Endothelial cell of umbilical vein (primary cell): Measurements from ENCODE around the gene SYNGR3. TPM values are rescaled to one million over a fixed set of nuclear protein-coding genes. Genes with fewer than 3 reads are reported as not detected.

Experiments used
- BruUV-seq: library from RNA; stranded (reverse); fragments of 400-500 nt; replicated peaks from 2 replicates; lab custom pipeline; 2021; lab: Mats Ljungman, UMichigan
- CTCF ChIA-PET: fragments of 300-600, 350-600 bp; sonication (Branson Sonifier 250); formaldehyde crosslinking; loops from one replicate; lab custom pipeline; 2021; ENCODE audit warnings: antibody characterized with exemption, inconsistent platforms; lab: Charles Lee
- POLR2A ChIA-PET: fragments of 300-600, 350-600 bp; sonication (Branson Sonifier 250); formaldehyde crosslinking; loops from one replicate; lab custom pipeline; 2021; ENCODE audit warnings: antibody characterized with exemption, inconsistent platforms; lab: Charles Lee
- DNase-seq: peaks from one replicate; pipeline ENCODE4 v3.0.0-alpha.2; 2011; ENCODE audit warnings: low read depth, low spot score
- FAIRE-seq: peaks from 2 replicates; lab custom pipeline; 2011; peaks lifted over from hg19 to GRCh38; lab: Jason Lieb, UNC
- H2AFZ ChIP-seq: 2 replicates; pipeline ENCODE4 v1.6.0; 2012; ENCODE audit warnings: low read depth, low read length, control low read depth, inconsistent platforms
- H3K27ac ChIP-seq: 2 replicates; pipeline ENCODE4 v1.5.1; 2011; ENCODE audit warnings: low read depth, mild to moderate bottlenecking, control low read depth, low read length, moderate library complexity; ENCODE audit not compliant: insufficient read depth
- H3K27me3 ChIP-seq, 2 experiments: 2 replicates each; pipeline versions ENCODE4 v1.6.0 to v1.6.1; 2011; ENCODE audit warnings: low read length in 2 of 2, mixed read lengths in 1 of 2; ENCODE audit not compliant: control insufficient read depth in 2 of 2, insufficient read depth in 2 of 2
- H3K36me3 ChIP-seq, 2 experiments: 2 replicates in 1 of 2; 3 replicates in 1 of 2; pipeline ENCODE4 v1.5.1; 2011; ENCODE audit warnings: low read length in 2 of 2, mild to moderate bottlenecking in 1 of 2, moderate library complexity in 1 of 2; ENCODE audit not compliant: control insufficient read depth in 2 of 2, insufficient read depth in 2 of 2; ENCODE audit errors: extremely low read depth in 1 of 2
- H3K4me1 ChIP-seq: 3 replicates; pipeline ENCODE4 v1.5.1; 2011; ENCODE audit warnings: mild to moderate bottlenecking, low read length; ENCODE audit not compliant: control insufficient read depth, insufficient read depth; ENCODE audit errors: extremely low read depth
- H3K4me2 ChIP-seq: 2 replicates; pipeline ENCODE4 v1.6.1; 2011; ENCODE audit warnings: low read length, control low read depth, mixed read lengths; ENCODE audit not compliant: insufficient read depth
- H3K4me3 ChIP-seq, 3 experiments: fragments of 200-600 bp in 1 of 3; sonication (generic), shearing (Covaris generic) in 1 of 3; replicated peaks in 1 of 3; 2 replicates each; pipeline ENCODE4 v1.5.1; 2011 to 2016; ENCODE audit warnings: control low read depth in 3 of 3, low read length in 3 of 3, mild to moderate bottlenecking in 2 of 3, inconsistent platforms in 1 of 3, low read depth in 1 of 3, moderate library complexity in 1 of 3; ENCODE audit not compliant: insufficient read depth in 1 of 3
- H3K79me2 ChIP-seq: 2 replicates; pipeline ENCODE4 v1.6.0; 2012; ENCODE audit warnings: low read length, inconsistent platforms; ENCODE audit not compliant: control insufficient read depth, insufficient read depth
- H3K9ac ChIP-seq: replicated peaks from 2 replicates; pipeline ENCODE3; 2011; ENCODE audit warnings: low read length, control low read depth; ENCODE audit not compliant: insufficient read depth; ENCODE audit errors: extremely low read depth
- H3K9me1 ChIP-seq: replicated peaks from 3 replicates; pipeline ENCODE4 v1.6.0; 2011; ENCODE audit warnings: mild to moderate bottlenecking, low read length; ENCODE audit not compliant: control insufficient read depth, insufficient read depth; ENCODE audit errors: extremely low read depth
- H3K9me3 ChIP-seq: replicated peaks from 2 replicates; pipeline ENCODE4 v1.5.1; 2012; ENCODE audit warnings: low read length, inconsistent platforms; ENCODE audit not compliant: control insufficient read depth, insufficient read depth
- H4K20me1 ChIP-seq: replicated peaks from 2 replicates; pipeline ENCODE3; 2011; ENCODE audit warnings: mild to moderate bottlenecking, low read length; ENCODE audit not compliant: control insufficient read depth, insufficient read depth; ENCODE audit errors: extremely low read depth
- EZH2 ChIP-seq: IDR thresholded peaks from 2 replicates; pipeline ENCODE4 v1.6.1; 2012; ENCODE audit warnings: borderline replicate concordance, low read depth, mild to moderate bottlenecking, moderate library complexity, low read length, inconsistent platforms; ENCODE audit not compliant: severe bottlenecking
- FOS ChIP-seq: IDR thresholded peaks from 2 replicates; pipeline ENCODE4 v1.6.1; 2011; ENCODE audit warnings: mild to moderate bottlenecking, low read length, moderate library complexity, borderline replicate concordance; ENCODE audit not compliant: insufficient read depth
- GATA2 ChIP-seq: IDR thresholded peaks from 2 replicates; pipeline ENCODE4 v1.7.0; 2011; ENCODE audit warnings: low read depth, mild to moderate bottlenecking, moderate library complexity, mixed read lengths, low read length; ENCODE audit not compliant: insufficient read length, insufficient read depth
- JUN ChIP-seq: IDR thresholded peaks from 2 replicates; pipeline ENCODE4 v1.6.1; 2011; ENCODE audit warnings: borderline replicate concordance, low read depth; ENCODE audit not compliant: insufficient read length, insufficient read depth
- MYC ChIP-seq: IDR thresholded peaks from one replicate; pipeline ENCODE4 v1.6.1; 2011; ENCODE audit warnings: mild to moderate bottlenecking, low read depth, low read length
- POLR2A ChIP-seq: IDR thresholded peaks from 2 replicates; pipeline ENCODE4 v1.6.1; 2012; ENCODE audit warnings: low read depth, mild to moderate bottlenecking, control low read depth, low read length
- POLR2AphosphoS5 ChIP-seq: IDR thresholded peaks from 2 replicates; pipeline ENCODE4 v1.6.1; 2012; ENCODE audit warnings: low read depth, mild to moderate bottlenecking, control low read depth, low read length, moderate library complexity; ENCODE audit not compliant: insufficient read depth
- dilution Hi-C: fragments of 300-500 bp; cut with MboI; formaldehyde crosslinking; loops from one replicate; pipeline ENCODE4 v1.15.0; 2019; ENCODE audit warnings: low sequenced_read_pairs; ENCODE audit not compliant: extremely low pct_ligation_motif_present
- intact Hi-C: fragments of 100-400 bp; cut with micrococcal nuclease; formaldehyde crosslinking; loops from one replicate; pipeline ENCODE4 v1.10.0; 2022
- polyA plus RNA-seq, 4 experiments: library from polyadenylated mRNA; depleted of rRNA in 3 of 4; stranded (reverse) in 3 of 4; unstranded in 1 of 4; fragments of >200 nt; gene quantifications; 2 replicates each; pipeline versions ENCODE4 v1.2.1 to v1.2.3, GENCODE V29; 2011 to 2012; ENCODE audit warnings: missing spikeins in 1 of 4
- total RNA-seq: library from RNA; stranded (reverse); gene quantifications from 2 replicates; pipeline ENCODE4 v1.2.3, GENCODE V29; 2021
- TF ChIP-seq, protein P1 (sequence below): IDR thresholded peaks from 2 replicates; pipeline ENCODE4 v1.6.1; 2011; ENCODE audit not compliant: insufficient read depth, insufficient read length
- TF ChIP-seq, protein P2 (sequence below), 2 donors: IDR thresholded peaks; 1 replicate in 1 of 2; 2 replicates in 1 of 2; pipeline ENCODE4 v1.5.1; 2011; ENCODE audit warnings: low read length in 2 of 2, mild to moderate bottlenecking in 2 of 2, moderate library complexity in 2 of 2, control low read depth in 1 of 2, inconsistent platforms in 1 of 2, low read depth in 1 of 2; ENCODE audit not compliant: insufficient read depth in 1 of 2; ENCODE audit errors: extremely low read depth in 1 of 2

Gene SYNGR3
- total and polyA plus RNA-seq, 2 donors (not counting 3 experiments of a cell fraction or from before 2014, with no cell fraction given) = 0.95 to 1.4 TPM

DNA sequence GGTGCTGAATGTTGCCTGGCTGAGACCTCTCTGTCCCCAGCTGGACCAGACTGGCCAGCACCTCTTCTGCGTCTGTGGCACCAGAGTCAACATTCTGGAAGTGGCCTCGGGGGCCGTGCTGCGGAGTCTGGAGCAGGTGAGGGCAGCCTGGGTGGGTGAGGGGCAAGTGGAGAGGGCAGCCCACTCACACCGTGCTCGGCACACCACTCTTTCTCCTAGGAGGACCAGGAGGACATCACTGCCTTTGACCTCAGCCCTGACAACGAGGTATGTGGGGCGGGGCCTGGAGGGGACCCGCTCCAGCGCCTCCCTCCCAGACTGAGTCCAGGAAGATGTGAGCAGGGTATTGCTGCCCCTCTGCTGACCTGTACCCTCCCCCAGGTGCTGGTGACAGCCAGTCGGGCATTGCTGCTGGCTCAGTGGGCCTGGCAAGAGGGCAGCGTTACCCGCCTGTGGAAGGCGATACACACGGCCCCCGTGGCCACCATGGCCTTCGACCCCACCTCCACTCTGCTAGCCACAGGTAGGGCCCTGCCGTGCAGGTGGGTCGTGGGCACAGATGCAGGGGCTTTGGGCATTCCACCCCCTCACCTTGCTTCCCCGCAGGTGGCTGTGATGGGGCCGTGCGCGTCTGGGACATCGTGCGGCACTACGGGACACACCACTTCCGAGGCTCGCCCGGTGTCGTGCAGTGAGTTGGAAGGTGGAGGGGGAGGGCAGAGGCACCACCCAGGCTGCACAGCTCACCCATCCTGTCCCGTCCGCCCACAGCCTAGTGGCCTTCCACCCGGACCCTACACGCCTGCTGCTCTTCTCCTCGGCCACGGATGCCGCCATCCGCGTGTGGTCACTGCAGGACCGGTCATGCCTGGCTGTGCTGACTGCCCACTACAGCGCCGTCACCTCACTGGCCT lies 15.4 kb upstream of the SYNGR3 start:
- POLR2A ChIA-PET = interaction anchor here (0.7 kb wide), 1 partner anchor 10 kb away, joined by 3 read pairs; the partner anchor contains the start of gene RPS2

DNA sequence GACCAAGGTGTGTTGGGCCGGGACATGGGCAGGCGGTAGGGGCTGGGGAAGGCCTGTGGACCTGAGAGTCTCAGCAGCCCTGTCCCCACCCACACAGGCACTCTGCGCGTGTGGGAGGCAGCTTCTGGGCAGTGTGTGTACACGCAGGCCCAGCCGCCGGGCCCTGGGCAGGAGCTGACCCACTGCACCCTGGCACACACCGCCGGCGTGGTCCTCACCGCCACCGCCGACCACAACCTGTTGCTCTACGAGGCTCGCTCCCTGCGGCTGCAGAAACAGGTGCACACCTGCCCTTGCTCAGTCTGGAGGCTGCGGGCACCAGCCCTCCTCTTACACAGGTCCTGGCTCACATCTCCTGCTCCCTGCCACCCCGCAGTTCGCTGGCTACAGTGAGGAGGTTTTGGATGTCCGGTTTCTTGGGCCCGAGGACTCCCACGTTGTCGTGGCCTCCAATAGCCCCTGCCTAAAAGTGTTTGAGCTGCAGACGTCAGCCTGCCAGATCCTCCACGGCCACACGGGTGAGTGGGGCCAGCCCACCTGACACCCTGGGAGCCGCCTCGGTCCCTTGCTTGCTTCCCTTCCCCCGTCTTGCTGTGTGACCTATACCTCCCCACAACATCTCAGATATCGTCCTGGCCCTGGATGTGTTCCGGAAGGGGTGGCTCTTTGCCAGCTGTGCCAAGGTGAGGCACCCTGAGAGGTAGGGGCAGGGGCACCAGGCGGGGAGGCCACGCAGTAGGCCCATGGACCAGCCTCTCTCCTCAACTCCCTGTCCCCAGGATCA lies 14.1 kb upstream of the SYNGR3 start:
- BruUV-seq = no TSS peak
- H3K4me1 ChIP-seq = peaks cover 4% of the 10 kb centered on the region
- no peak overlapping the region for H3K4me3 ChIP-seq
- no peak overlapping the region for H3K9ac ChIP-seq
- intact Hi-C loops = no loop called here
- TF ChIP-seq FOS = no peak
- TF ChIP-seq POLR2AphosphoS5 = no peak
- TF ChIP-seq EZH2 = no peak
- TF ChIP-seq, protein P1, sequence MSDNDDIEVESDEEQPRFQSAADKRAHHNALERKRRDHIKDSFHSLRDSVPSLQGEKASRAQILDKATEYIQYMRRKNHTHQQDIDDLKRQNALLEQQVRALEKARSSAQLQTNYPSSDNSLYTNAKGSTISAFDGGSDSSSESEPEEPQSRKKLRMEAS = no peak
- TF ChIP-seq POLR2A = no peak
- TF ChIP-seq MYC = no peak
- no peak for TF ChIP-seq JUN
- TF ChIP-seq, protein P2, sequence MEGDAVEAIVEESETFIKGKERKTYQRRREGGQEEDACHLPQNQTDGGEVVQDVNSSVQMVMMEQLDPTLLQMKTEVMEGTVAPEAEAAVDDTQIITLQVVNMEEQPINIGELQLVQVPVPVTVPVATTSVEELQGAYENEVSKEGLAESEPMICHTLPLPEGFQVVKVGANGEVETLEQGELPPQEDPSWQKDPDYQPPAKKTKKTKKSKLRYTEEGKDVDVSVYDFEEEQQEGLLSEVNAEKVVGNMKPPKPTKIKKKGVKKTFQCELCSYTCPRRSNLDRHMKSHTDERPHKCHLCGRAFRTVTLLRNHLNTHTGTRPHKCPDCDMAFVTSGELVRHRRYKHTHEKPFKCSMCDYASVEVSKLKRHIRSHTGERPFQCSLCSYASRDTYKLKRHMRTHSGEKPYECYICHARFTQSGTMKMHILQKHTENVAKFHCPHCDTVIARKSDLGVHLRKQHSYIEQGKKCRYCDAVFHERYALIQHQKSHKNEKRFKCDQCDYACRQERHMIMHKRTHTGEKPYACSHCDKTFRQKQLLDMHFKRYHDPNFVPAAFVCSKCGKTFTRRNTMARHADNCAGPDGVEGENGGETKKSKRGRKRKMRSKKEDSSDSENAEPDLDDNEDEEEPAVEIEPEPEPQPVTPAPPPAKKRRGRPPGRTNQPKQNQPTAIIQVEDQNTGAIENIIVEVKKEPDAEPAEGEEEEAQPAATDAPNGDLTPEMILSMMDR (IDR thresholded peaks at IDR 0.05; ENCODE audit: extremely low read depth in 1 of 2, insufficient read depth in 1 of 2, low read depth in 1 of 2, low read length in 2 of 2) = no peak
- DNase-seq (no peak), FAIRE-seq (no peak)
- H4K20me1 ChIP-seq = no peaks in the 10 kb centered on the region
- ChIA-PET CTCF (no interaction called here), POLR2A (no interaction called here)
- peaks cover 9 to 37% of the 10 kb centered on the region in 2 experiments for H3K36me3 ChIP-seq
- no peaks in the 10 kb centered on the region for H3K9me3 ChIP-seq
- dilution Hi-C loops = no loop called here
- no peak overlapping the region for H2AFZ ChIP-seq
- H3K79me2 ChIP-seq = peaks cover 15% of the 10 kb centered on the region
- H3K27me3 ChIP-seq = peaks cover 13 to 16% of the 10 kb centered on the region in 2 experiments
- no peak overlapping the region for H3K27ac ChIP-seq
- H3K4me2 ChIP-seq = no peak overlapping the region
- H3K9me1 ChIP-seq = no peaks in the 10 kb centered on the region

More for the DNA sequence above, 15.4 kb upstream of the SYNGR3 start:
- H3K4me2 ChIP-seq = no peak overlapping the region
- no peak overlapping the region for H3K4me3 ChIP-seq
- dilution Hi-C loops = no loop called here
- no peak overlapping the region for H2AFZ ChIP-seq
- H3K9me1 ChIP-seq = no peaks in the 10 kb centered on the region
- intact Hi-C loops = no loop called here
- peaks cover 4% of the 10 kb centered on the region for H3K4me1 ChIP-seq
- no peaks in the 10 kb centered on the region for H3K9me3 ChIP-seq
- no peak for TF ChIP-seq GATA2
- no peak for TF ChIP-seq JUN
- no peak for TF ChIP-seq MYC
- TF ChIP-seq POLR2A = no peak
- TF ChIP-seq, protein P1 = no peak
- TF ChIP-seq FOS = no peak
- DNase-seq (no peak), FAIRE-seq (no peak)
- BruUV-seq = no TSS peak
- no peaks in the 10 kb centered on the region for H4K20me1 ChIP-seq
- H3K79me2 ChIP-seq = peaks cover 15% of the 10 kb centered on the region
- no peak overlapping the region for H3K27ac ChIP-seq
- peaks cover 1 to 4% of the 10 kb centered on the region in 2 experiments for H3K27me3 ChIP-seq
- CTCF ChIA-PET = no interaction called here
- H3K9ac ChIP-seq = no peak overlapping the region
- H3K36me3 ChIP-seq = peaks cover 9 to 37% of the 10 kb centered on the region in 2 experiments
